SK-N-SH treated with all-trans-retinoic acid at 6 μM for 48 hours (cell line): ENCODE measurements around the gene SRRM5.

ENCODE experiments used
- ATAC-seq: fragments of 200-7000 bp; cut with Tn5 transposase; 3 replicates; pipeline ENCODE4 v1.9.1; 2020; ENCODE audit warnings: mild to moderate bottlenecking, moderate library complexity
- BACH2 ChIP-seq: fragments of 250-450 bp; sonication (Bioruptor Pico); IDR thresholded peaks from 2 replicates; pipeline ENCODE4 v1.9.0; 2021; ENCODE audit warnings: mild to moderate bottlenecking, borderline replicate concordance
- CREB5 ChIP-seq: fragments of 250-450 bp; sonication (Bioruptor Pico); IDR thresholded peaks from 2 replicates; pipeline ENCODE4 v1.5.1; 2020; ENCODE audit warnings: low read depth, mild to moderate bottlenecking, moderate library complexity
- ESRRG ChIP-seq: fragments of 250-450 bp; sonication (Bioruptor Pico); IDR thresholded peaks from 2 replicates; pipeline ENCODE4 v1.6.1; 2021; ENCODE audit warnings: mild to moderate bottlenecking
- ISL1 ChIP-seq: fragments of 250-450 bp; sonication (Bioruptor Pico); IDR thresholded peaks from 2 replicates; pipeline ENCODE4 v2.1.2; 2022; ENCODE audit warnings: mild to moderate bottlenecking, moderate library complexity
- OSR1 ChIP-seq: fragments of 250-450 bp; sonication (Bioruptor Pico); IDR thresholded peaks from 2 replicates; pipeline ENCODE4 v1.8.0; 2022; ENCODE audit warnings: moderate library complexity, mild to moderate bottlenecking, inconsistent platforms
- PATZ1 ChIP-seq: fragments of 250-450 bp; sonication (Bioruptor Pico); IDR thresholded peaks from 2 replicates; pipeline ENCODE4 v1.8.0; 2020; ENCODE audit warnings: mild to moderate bottlenecking, moderate library complexity, borderline replicate concordance
- PPARA ChIP-seq: fragments of 250-450 bp; sonication (Bioruptor Pico); IDR thresholded peaks from 2 replicates; pipeline ENCODE4 v1.5.0; 2020; ENCODE audit warnings: mild to moderate bottlenecking, borderline replicate concordance
- RARB ChIP-seq: fragments of 250-450 bp; sonication (Bioruptor Pico); IDR thresholded peaks from 2 replicates; pipeline ENCODE4 v1.8.0; 2021; ENCODE audit warnings: mild to moderate bottlenecking, moderate library complexity
- SNAI2 ChIP-seq: fragments of 250-450 bp; sonication (Bioruptor Pico); IDR thresholded peaks from 2 replicates; pipeline ENCODE4 v1.5.0; 2020; ENCODE audit warnings: mild to moderate bottlenecking, moderate library complexity
- TCF4 ChIP-seq: fragments of 250-450 bp; sonication (Bioruptor Pico); IDR thresholded peaks from 2 replicates; pipeline ENCODE4 v1.8.0; 2021; ENCODE audit warnings: mild to moderate bottlenecking, moderate library complexity, borderline replicate concordance
- ZC3H10 ChIP-seq: fragments of 250-450 bp; sonication (Bioruptor Pico); IDR thresholded peaks from 2 replicates; pipeline ENCODE4 v1.5.1; 2021; ENCODE audit warnings: mild to moderate bottlenecking, moderate library complexity
- ZFP3 ChIP-seq: fragments of 250-450 bp; sonication (Bioruptor Pico); IDR thresholded peaks from 2 replicates; pipeline ENCODE4 v1.5.0; 2020; ENCODE audit warnings: mild to moderate bottlenecking, moderate library complexity
- ZNF565 ChIP-seq: fragments of 450-650 bp; formaldehyde crosslinking; conservative IDR thresholded peaks from 2 replicates; pipeline ENCODE4 v1.5.0; 2020; ENCODE audit warnings: low read depth, mild to moderate bottlenecking, moderate library complexity
- ZNF8 ChIP-seq: fragments of 450-650 bp; formaldehyde crosslinking; IDR thresholded peaks from 2 replicates; pipeline ENCODE4 v1.5.0; 2020; ENCODE audit warnings: mild to moderate bottlenecking, moderate library complexity
- TF ChIP-seq, protein P1 (sequence below): fragments of 250-450 bp; sonication (Bioruptor Pico); IDR thresholded peaks from 2 replicates; pipeline ENCODE4 v1.8.0; 2021; ENCODE audit warnings: low read depth, mild to moderate bottlenecking, moderate library complexity, borderline replicate concordance

Gene SRRM5

GRCh38 chr19:43662487-43662886 lies 50.6 kb downstream of the SRRM5 start (continued):
- TF ChIP-seq PATZ1 (CRISPR knock-in tag) (no peak), PPARA (CRISPR knock-in tag) (no peak), ZFP3 (CRISPR knock-in tag) (no peak), CREB5 (CRISPR knock-in tag) (no peak), TCF4 (CRISPR knock-in tag) (no peak), ZNF8 (CRISPR knock-in tag) (no peak), ESRRG (CRISPR knock-in tag) (no peak), ZNF565 (no peak), SNAI2 (CRISPR knock-in tag) (no peak)

GRCh38 chr19:43664018-43664417 lies 52.1 kb downstream of the SRRM5 start:
- TF ChIP-seq ZC3H10 (no peak), ISL1 (no peak), ZNF8 (CRISPR knock-in tag) (no peak), OSR1 (CRISPR knock-in tag) (no peak), RARB (CRISPR knock-in tag) (no peak), CREB5 (CRISPR knock-in tag) (no peak), BACH2 (no peak)
- TF ChIP-seq, protein P1, sequence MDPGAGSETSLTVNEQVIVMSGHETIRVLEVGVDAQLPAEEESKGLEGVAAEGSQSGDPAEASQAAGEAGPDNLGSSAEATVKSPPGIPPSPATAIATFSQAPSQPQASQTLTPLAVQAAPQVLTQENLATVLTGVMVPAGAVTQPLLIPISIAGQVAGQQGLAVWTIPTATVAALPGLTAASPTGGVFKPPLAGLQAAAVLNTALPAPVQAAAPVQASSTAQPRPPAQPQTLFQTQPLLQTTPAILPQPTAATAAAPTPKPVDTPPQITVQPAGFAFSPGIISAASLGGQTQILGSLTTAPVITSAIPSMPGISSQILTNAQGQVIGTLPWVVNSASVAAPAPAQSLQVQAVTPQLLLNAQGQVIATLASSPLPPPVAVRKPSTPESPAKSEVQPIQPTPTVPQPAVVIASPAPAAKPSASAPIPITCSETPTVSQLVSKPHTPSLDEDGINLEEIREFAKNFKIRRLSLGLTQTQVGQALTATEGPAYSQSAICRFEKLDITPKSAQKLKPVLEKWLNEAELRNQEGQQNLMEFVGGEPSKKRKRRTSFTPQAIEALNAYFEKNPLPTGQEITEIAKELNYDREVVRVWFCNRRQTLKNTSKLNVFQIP (CRISPR knock-in tag) = no peak
- no peak for ATAC-seq
